ENCODE data around the gene UBA52.

- no peak for TF ChIP-seq HHEX (CRISPR knock-in tag; IDR thresholded peaks at IDR 0.05)
- no peak for TF ChIP-seq NFATC3 (CRISPR knock-in tag; IDR thresholded peaks at IDR 0.05)
- no peak for TF ChIP-seq BCLAF1 (IDR thresholded peaks at IDR 0.05)
Observed at GRCh38 chr19:18603958-18604819, 32.5 kb downstream of the UBA52 start.
